Mucosa of rectum (tissue), 2 donors: ENCODE results near the gene MAP3K5.

Experiments used
- H3K27ac ChIP-seq, 2 donors: one replicate each; pipeline ENCODE4 v1.7.0; 2013; ENCODE audit warnings: inconsistent platforms in 2 of 2, low read depth in 2 of 2, low read length in 2 of 2
- H3K27me3 ChIP-seq, 2 donors: one replicate each; pipeline ENCODE4 v1.7.0; 2013; ENCODE audit warnings: low read length in 2 of 2; ENCODE audit not compliant: control insufficient read depth in 2 of 2, insufficient read depth in 2 of 2
- H3K36me3 ChIP-seq, 2 donors: one replicate each; pipeline ENCODE4 v1.7.0; 2013; ENCODE audit warnings: low read length in 2 of 2; ENCODE audit not compliant: control insufficient read depth in 2 of 2, insufficient read depth in 2 of 2
- H3K4me1 ChIP-seq, 2 donors: one replicate each; pipeline ENCODE4 v1.7.0; 2013; ENCODE audit warnings: low read length in 2 of 2, mild to moderate bottlenecking in 1 of 2; ENCODE audit not compliant: control insufficient read depth in 2 of 2, insufficient read depth in 2 of 2
- H3K4me3 ChIP-seq, 2 donors: one replicate each; pipeline ENCODE4 v1.7.0; 2013; ENCODE audit warnings: low read length in 2 of 2
- H3K9ac ChIP-seq, 2 donors: one replicate each; pipeline ENCODE4 v1.7.0; 2013; ENCODE audit warnings: low read length in 2 of 2, low read depth in 1 of 2, mild to moderate bottlenecking in 1 of 2
- H3K9me3 ChIP-seq, 2 donors: one replicate each; pipeline ENCODE4 v1.7.0; 2013; ENCODE audit warnings: low read length in 2 of 2; ENCODE audit not compliant: control insufficient read depth in 2 of 2
- donor health status: healthy.
- donor health status: Normal muscosa, but diverticular disease.

The MAP3K5 gene

DNA sequence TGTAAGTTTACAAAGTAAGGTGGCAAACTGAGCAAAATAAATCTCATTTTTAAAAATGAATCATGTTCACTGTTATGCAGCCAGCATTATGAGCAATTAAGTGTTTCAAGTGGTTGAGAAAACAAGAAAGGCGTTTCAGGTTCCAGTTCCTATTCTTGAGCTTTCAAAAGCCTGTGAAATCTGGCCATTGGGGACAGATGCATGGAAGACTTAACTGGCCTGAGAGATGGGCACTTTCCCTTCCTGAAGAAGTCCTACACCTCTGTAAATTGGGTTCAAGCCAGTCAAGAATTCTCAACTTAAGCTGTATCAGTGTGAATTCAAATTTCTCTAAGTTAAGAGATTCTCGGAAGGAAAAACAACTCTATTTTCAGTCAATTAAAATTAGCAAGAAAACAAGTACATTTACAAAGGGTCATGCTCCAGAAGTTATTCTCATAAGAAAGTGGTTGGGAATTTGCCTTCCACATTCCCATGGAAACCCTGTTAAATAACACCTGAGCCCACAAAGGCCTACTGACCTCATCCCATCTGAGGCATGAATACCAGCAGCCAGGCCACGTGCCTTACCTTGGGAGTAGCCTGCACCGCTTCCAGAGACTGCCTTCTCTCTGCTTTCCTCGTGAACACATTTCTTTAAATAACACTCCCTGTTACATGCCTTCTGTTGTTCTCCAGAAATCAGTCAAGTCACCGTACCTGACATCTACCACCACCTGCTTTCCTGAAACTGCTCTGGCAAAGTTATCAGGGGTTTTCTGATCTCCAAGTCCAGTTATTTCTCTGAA, 19.4 kb downstream of the MAP3K5 start:
- H3K4me3 ChIP-seq: no peak overlapping the region
- H3K27me3 ChIP-seq: no peaks in the 10 kb centered on the region
- no peak overlapping the region for H3K9ac ChIP-seq
- peaks cover 0 to 4% of the 10 kb centered on the region in 2 donors for H3K4me1 ChIP-seq
- no peak overlapping the region for H3K27ac ChIP-seq
- no peaks in the 10 kb centered on the region for H3K36me3 ChIP-seq
- H3K9me3 ChIP-seq: no peaks in the 10 kb centered on the region

DNA sequence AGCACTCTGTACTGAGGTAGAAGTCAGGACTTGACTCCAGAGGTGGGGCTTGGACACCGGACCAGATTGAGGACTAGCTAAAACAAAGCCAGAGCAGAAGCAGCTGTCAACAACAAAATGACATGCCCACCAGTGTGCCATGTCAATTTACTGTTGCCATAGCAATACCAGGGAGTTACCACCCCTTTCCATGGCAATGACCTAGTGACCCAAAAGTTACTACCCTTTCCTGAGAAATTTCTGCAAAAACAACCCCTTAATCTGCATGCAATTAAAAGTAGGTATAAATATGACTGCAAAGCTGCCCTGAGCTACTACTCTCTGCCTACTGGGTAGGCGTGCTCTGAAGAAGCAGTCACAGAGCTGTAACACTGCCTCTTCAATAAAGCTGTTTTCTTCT, 21.0 kb downstream of the MAP3K5 start:
- Histone ChIP-seq H3K27me3 (no peaks in the 10 kb centered on the region), H3K9me3 (no peaks in the 10 kb centered on the region), H3K4me3 (no peak overlapping the region), H3K4me1 (peaks cover 1 to 9% of the 10 kb centered on the region in 2 donors), H3K9ac (no peak overlapping the region), H3K36me3 (no peaks in the 10 kb centered on the region), H3K27ac (no peak overlapping the region)

DNA sequence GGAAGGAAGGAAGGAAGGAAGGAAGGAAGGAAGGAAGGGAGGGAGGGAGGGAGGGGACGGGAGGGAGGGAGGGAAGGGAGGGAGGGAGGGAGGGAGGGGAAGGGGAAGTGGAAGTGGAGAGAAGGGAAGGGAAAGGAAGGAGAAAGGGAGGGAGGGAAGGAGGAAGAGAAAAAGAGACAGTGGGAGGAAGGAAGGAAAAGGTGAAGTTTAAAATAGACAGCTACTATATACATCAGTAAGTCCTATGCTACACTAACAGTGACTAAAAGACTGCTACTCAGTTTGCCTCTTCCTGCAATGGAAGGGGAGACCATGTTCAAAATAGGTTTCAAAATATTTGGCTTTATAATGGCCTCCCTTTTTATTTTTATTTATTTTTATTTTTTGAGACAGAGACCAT, 22.5 kb downstream of the MAP3K5 start:
- Histone ChIP-seq H3K4me3 (no peak overlapping the region), H3K27me3 (no peaks in the 10 kb centered on the region), H3K27ac (no peak overlapping the region), H3K9me3 (no peaks in the 10 kb centered on the region), H3K4me1 (peaks cover 9% of the 10 kb centered on the region in 2 donors), H3K36me3 (no peaks in the 10 kb centered on the region), H3K9ac (no peak overlapping the region)

DNA sequence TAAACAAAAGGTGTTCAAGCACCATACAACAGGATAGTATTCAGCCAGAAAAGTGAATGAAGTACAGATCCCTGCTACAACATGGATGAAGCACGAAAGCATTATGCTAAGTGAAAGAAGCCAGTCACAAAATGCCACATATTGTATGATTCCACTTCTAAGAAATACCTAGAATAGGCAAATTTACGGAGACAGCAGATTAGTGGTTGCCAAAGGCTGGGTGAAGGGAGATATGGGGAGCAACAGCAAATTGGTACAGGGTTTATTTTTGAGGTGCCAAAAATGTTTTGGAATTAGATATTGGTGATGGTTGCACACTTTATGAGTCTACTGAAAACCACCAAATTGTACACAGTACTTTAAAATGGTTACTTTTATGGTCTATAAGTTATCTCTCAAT, 23.2 kb downstream of the MAP3K5 start:
- Histone ChIP-seq H3K27ac (no peak overlapping the region), H3K36me3 (no peaks in the 10 kb centered on the region), H3K27me3 (no peaks in the 10 kb centered on the region), H3K4me1 (peaks cover 9 to 11% of the 10 kb centered on the region in 2 donors), H3K9me3 (no peaks in the 10 kb centered on the region), H3K9ac (no peak overlapping the region), H3K4me3 (no peak overlapping the region)

DNA sequence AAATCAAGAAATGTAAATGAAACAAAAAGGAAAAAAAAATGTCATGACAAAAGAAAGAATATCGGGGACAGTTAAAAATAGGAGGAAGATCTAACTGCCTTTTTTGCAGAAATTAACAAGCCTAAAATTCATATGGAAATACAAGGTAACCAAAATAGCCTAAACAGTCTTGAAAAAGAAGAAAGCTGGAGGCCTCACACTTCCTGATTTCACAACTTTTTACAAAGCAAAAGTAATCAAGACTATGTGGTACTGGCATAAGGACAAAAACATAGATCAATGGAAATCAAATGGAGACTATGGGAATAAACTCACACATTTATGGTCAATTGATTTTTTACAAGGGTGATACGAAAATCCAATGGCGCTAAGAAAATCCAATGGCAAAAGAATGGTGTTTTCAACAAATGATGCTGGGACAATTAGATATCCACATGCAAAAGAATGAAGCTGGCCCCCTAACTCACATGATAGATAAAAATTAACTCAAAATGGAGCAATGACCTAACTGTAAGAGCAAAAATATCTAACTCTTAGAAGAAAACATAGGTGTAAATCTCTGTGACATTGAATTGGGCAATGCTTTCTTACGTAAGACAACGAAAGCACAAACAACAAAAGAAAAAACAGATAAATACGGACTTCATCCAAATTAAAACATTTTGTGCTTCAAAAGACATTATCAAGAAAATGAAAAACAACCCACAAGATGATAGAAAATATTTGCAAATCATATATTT, 24.5 kb downstream of the MAP3K5 start:
- Histone ChIP-seq H3K4me3 (no peak overlapping the region), H3K27ac (peak overlapping the region in 1 of 2 donors; percentile 21), H3K9me3 (no peaks in the 10 kb centered on the region), H3K36me3 (no peaks in the 10 kb centered on the region), H3K9ac (no peak overlapping the region), H3K4me1 (peaks cover 12 to 14% of the 10 kb centered on the region in 2 donors), H3K27me3 (no peaks in the 10 kb centered on the region)

DNA sequence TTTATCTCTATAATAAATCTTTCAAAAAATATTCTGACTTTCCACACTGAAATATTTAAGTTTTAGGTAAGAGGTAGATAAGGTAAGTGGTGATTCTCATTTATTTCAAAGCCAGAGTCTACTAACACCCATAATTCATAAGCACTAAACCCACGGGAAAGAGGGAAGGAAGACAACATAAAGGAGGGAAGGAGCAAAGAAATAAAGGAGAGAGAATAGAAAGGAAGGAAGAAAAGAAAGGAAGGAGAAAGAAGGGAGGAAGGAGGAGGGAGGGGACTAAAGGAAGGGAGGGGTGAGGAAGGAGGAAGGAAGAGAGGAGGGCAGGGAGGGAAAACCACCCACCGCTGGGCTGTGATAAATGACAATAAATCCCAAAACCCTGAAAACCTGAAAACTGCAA, 25.2 kb downstream of the MAP3K5 start:
- no peaks in the 10 kb centered on the region for H3K36me3 ChIP-seq
- no peak overlapping the region for H3K9ac ChIP-seq
- H3K4me3 ChIP-seq: no peak overlapping the region
- no peak overlapping the region for H3K27ac ChIP-seq
- no peaks in the 10 kb centered on the region for H3K9me3 ChIP-seq
- H3K4me1 ChIP-seq: peaks cover 18 to 20% of the 10 kb centered on the region in 2 donors
- no peaks in the 10 kb centered on the region for H3K27me3 ChIP-seq

DNA sequence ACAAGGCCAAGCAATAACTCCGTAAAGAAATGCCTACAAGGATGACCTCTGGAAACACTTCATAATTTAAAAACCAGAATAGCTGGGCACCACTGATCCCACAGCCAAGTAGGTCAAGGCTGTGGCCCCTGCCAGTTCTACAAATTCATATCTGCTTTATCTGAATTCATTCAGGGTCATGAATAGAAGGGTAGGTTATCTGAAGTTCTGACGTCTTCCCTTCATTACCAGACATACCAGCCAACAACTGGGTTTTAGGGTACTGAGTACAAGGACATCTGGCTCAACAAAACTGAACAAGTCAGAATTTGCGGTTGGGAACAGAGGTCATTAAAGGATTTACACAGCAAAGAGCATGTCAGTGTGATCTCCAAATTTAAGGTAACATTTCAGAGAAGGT, 26.0 kb downstream of the MAP3K5 start:
- no peak overlapping the region for H3K4me3 ChIP-seq
- H3K36me3 ChIP-seq: no peaks in the 10 kb centered on the region
- H3K9ac ChIP-seq: no peak overlapping the region
- H3K27me3 ChIP-seq: no peaks in the 10 kb centered on the region
- no peak overlapping the region for H3K27ac ChIP-seq
- peaks cover 26 to 28% of the 10 kb centered on the region in 2 donors for H3K4me1 ChIP-seq
- H3K9me3 ChIP-seq: no peaks in the 10 kb centered on the region

DNA sequence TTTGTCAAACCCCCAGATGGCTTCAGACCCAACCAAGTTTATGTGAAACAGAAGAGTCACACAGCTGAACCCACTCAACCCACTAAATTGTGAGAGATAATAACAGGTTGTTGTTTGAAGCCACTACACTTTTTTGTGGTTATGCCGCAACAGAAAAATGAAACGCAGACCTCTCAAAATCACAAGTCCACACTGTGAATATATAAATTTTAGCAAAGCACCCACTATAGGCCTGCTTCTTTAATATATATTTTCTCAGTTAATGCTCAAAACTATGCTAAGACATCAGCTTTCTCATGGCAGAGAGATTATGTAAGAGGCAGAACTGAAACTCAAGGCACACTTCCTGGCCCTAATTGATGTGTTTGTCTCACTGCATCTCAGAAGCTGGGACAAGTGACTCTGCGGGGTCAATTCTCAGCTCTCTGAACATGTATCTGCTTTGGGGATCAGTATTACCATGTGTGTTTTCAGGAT, 27.7 kb downstream of the MAP3K5 start:
- Histone ChIP-seq H3K27ac (peak overlapping the region in 1 of 2 donors; percentile 59), H3K4me3 (no peak overlapping the region), H3K4me1 (peaks cover 27 to 31% of the 10 kb centered on the region in 2 donors)

DNA sequence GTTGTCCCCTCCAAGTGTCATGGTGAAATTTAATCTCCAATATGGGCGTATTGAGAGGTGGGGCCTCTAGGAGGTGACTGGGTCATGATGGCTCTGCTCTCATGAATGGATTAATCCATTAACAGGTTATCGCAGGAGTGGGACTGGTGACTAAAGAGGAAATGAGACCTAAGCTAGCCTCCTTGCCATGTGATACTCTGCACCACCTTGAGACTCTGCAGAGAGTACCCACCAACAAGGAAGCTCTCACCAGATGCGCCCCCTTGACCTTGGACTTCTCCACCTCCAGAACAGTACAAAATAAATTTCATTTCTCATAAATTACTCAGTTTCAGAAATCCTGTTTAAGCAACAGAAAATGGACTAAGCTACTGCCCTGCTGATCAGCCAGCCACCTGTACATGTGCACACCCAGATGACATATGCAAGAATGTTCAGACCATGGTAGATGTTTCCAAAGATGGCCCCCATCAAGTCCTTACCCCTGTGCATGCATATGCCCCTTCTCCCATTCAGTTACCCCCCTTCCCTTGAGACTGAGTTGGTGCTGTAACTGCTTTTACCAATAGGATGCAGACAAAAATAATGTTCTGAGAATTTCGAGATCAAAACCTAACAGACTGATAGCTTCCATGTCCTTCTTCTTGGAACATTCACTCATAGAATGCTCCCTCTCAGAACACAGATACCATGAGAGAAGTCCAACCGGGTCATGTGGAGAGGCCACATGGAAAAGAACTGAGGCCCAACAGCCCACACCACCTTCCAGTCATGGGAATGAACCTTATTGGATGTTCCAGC, 28.4 kb downstream of the MAP3K5 start:
- H3K27ac ChIP-seq: peak overlapping the region in 1 of 2 donors; percentile 59
- no peaks in the 10 kb centered on the region for H3K9me3 ChIP-seq
- peaks cover 27 to 31% of the 10 kb centered on the region in 2 donors for H3K4me1 ChIP-seq
- no peaks in the 10 kb centered on the region for H3K36me3 ChIP-seq
- H3K27me3 ChIP-seq: no peaks in the 10 kb centered on the region
- H3K4me3 ChIP-seq: no peak overlapping the region
- H3K9ac ChIP-seq: no peak overlapping the region

More for the DNA sequence above, 27.7 kb downstream of the MAP3K5 start:
- no peak overlapping the region for H3K9ac ChIP-seq
- no peaks in the 10 kb centered on the region for H3K36me3 ChIP-seq
- H3K9me3 ChIP-seq: no peaks in the 10 kb centered on the region
- H3K27me3 ChIP-seq: no peaks in the 10 kb centered on the region
